Peyer's patch (tissue), 4 donors: Measurements from ENCODE around the gene MAN1A2.

ENCODE experiments used
- CTCF ChIP-seq, 6 experiments: fragments of 450-650 bp in 4 of 6; fragments of 200-600 bp in 2 of 6; sonication (generic) in 1 of 6; IDR thresholded peaks; one replicate each; pipeline ENCODE4 v1.5.1; 2017 to 2019; ENCODE audit warnings: antibody characterized with exemption in 6 of 6, mild to moderate bottlenecking in 3 of 6, moderate library complexity in 1 of 6
- POLR2A ChIP-seq, 2 donors: fragments of 450-650 bp; IDR thresholded peaks; one replicate each; pipeline ENCODE4 v1.5.1; 2017; ENCODE audit warnings: antibody characterized with exemption in 2 of 2, mild to moderate bottlenecking in 2 of 2, moderate library complexity in 2 of 2

- no peak for TF ChIP-seq CTCF (IDR thresholded peaks at IDR 0.05)
- no peak for TF ChIP-seq POLR2A (IDR thresholded peaks at IDR 0.05)
Measured at GRCh38 chr1:117320515-117320914, 46.7 kb upstream of the MAN1A2 start.
